ENCODE measurements around the gene CECR2. TPM values are rescaled to one million over a fixed set of nuclear protein-coding genes. Genes with fewer than 3 reads are reported as not detected.

CECR2 gene
- total and polyA plus RNA-seq, 2 of the 8 experiments (the other 6 are each of a cell fraction or from before 2014, with no cell fraction given): 18.3 to 123 TPM

GRCh38 chr22:17401728-17402127, 32.5 kb downstream of the CECR2 start:
- H2AFZ ChIP-seq (ENCODE audit: low read length): no peak overlapping the region
- H3K9ac ChIP-seq (replicated peaks in 1 of 4; ENCODE audit: extremely low read depth in 1 of 4, low read depth in 3 of 4, low read length in 3 of 4): no peak overlapping the region
- no peak overlapping the region for H2AK5ac ChIP-seq (ENCODE audit: low read depth, low read length)
- no peak overlapping the region for H3K18ac ChIP-seq (ENCODE audit: extremely low read depth, low read length)
- no peak overlapping the region for H4K91ac ChIP-seq (replicated peaks; ENCODE audit: insufficient read length, low read length)
- H3K4me2 ChIP-seq (ENCODE audit: insufficient read depth in 1 of 2, low read depth in 2 of 2, low read length in 2 of 2): no peak overlapping the region
- no peak overlapping the region for H3K27ac ChIP-seq (ENCODE audit: low read depth, low read length)
- H2BK20ac ChIP-seq (ENCODE audit: low read length): no peak overlapping the region
- peaks cover 2% of the 10 kb centered on the region for H3K79me1 ChIP-seq (ENCODE audit: low read depth, low read length)
- H3K4ac ChIP-seq (replicated peaks; ENCODE audit: insufficient read length, low read depth, low read length): no peak overlapping the region
- no peak overlapping the region for H3K23ac ChIP-seq (ENCODE audit: insufficient read length)
- TF ChIP-seq CTBP2 (IDR thresholded peaks at IDR 0.05; ENCODE audit: borderline replicate concordance, insufficient read depth, insufficient read length, low read length) (no peak), TAF1 (IDR thresholded peaks at IDR 0.05; ENCODE audit: low read depth, low read length) (no peak), CREB1 (IDR thresholded peaks at IDR 0.05) (no peak), CBX5 (IDR thresholded peaks at IDR 0.05; ENCODE audit: low read depth, low read length) (no peak), BACH1 (IDR thresholded peaks at IDR 0.05; ENCODE audit: low read length) (no peak), CHD1 (IDR thresholded peaks at IDR 0.05; ENCODE audit: low read depth, low read length) (no peak), SIRT6 (IDR thresholded peaks at IDR 0.05; ENCODE audit: low read length) (no peak), NANOG (IDR thresholded peaks at IDR 0.05; ENCODE audit: insufficient read depth, low read depth, low read length, poor library complexity, severe bottlenecking) (no peak), ATF3 (IDR thresholded peaks at IDR 0.05; ENCODE audit: insufficient read depth, low read depth, low read length) (no peak), NRF1 (IDR thresholded peaks at IDR 0.05; ENCODE audit: low read depth, low read length) (no peak), E2F6 (IDR thresholded peaks at IDR 0.05) (no peak), SIX5 (IDR thresholded peaks at IDR 0.05; ENCODE audit: low read depth, low read length) (no peak)
- H2BK120ac ChIP-seq (replicated peaks; ENCODE audit: low read depth, low read length): no peak overlapping the region
- no peak overlapping the region for H2BK5ac ChIP-seq (ENCODE audit: low read depth, low read length)
- no peak overlapping the region for H3K14ac ChIP-seq (ENCODE audit: insufficient read length)
- no peak overlapping the region for H2BK15ac ChIP-seq (ENCODE audit: low read length)
- peaks cover 2 to 11% (median 5%) of the 10 kb centered on the region in 4 experiments; a peak in 3 of 7 replicates for H3K4me1 ChIP-seq (replicated peaks in 1 of 4; ENCODE audit: control insufficient read depth in 3 of 4, insufficient read depth in 4 of 4, low read length in 3 of 4)
- no peak overlapping the region for H2BK12ac ChIP-seq (ENCODE audit: low read depth, low read length)
- no peak overlapping the region for H4K8ac ChIP-seq (ENCODE audit: extremely low read depth, insufficient read depth, low read length)
- no peak overlapping the region for H3K56ac ChIP-seq (replicated peaks; ENCODE audit: insufficient read length, low read depth, low read length)
- H3K4me3 ChIP-seq (ENCODE audit: extremely low read depth in 1 of 4, insufficient read depth in 2 of 4, low read depth in 3 of 4, low read length in 4 of 4): no peak overlapping the region
- 90% methylated on average over 7 of the region's 7 CpGs; no CpG with 5 or more reads in 1 of the 2 experiments for WGBS, 2 experiments (ENCODE audit: extremely low coverage in 1 of 2, insufficient coverage in 1 of 2, insufficient read length in 1 of 2, insufficient replicate concordance in 2 of 2, low coverage in 1 of 2, low lambda C conversion rate in 2 of 2, missing lambda C conversion rate in 1 of 2)
- ChIA-PET POLR2A (ENCODE audit: partially characterized antibody) (interaction anchor here (0.9 to 2.4 kb wide), 3 partner anchors 14 to 35 kb away, joined by 3 to 7 read pairs (median 3); no protein-coding TSS in a partner anchor), CTCF (ENCODE audit: partially characterized antibody) (interaction anchor here (0.7 to 1.1 kb wide), 3 partner anchors 9 to 17 kb away, joined by 3 to 4 read pairs (median 3); no protein-coding TSS in a partner anchor)
- no peak overlapping the region for H4K5ac ChIP-seq (ENCODE audit: insufficient read length, low read depth, low read length)
- no peaks in the 10 kb centered on the region; the same call in 1 of the 2 replicates for H3K23me2 ChIP-seq (ENCODE audit: low read depth, low read length)
- H3K9me3 ChIP-seq (ENCODE audit: insufficient read depth in 2 of 2, low read depth in 1 of 2, low read length in 1 of 2): no peaks in the 10 kb centered on the region
- peaks cover 26 to 30% of the 10 kb centered on the region in 2 experiments for H4K20me1 ChIP-seq (replicated peaks in 1 of 2; ENCODE audit: control insufficient read depth in 1 of 2, insufficient read depth in 2 of 2, low read length in 2 of 2)
- peaks cover 0 to 6% (median 0%) of the 10 kb centered on the region in 4 experiments; a peak in 1 of 8 replicates for H3K36me3 ChIP-seq (ENCODE audit: control insufficient read depth in 2 of 4, insufficient read depth in 4 of 4, low read length in 3 of 4)
- DNase-seq (ENCODE audit: low read depth in 1 of 2, low spot score in 2 of 2): no peak
- FAIRE-seq: no peak
- peaks cover 53 to 97% of the 10 kb centered on the region in 2 experiments for H3K79me2 ChIP-seq (ENCODE audit: control insufficient read depth in 1 of 2, insufficient read depth in 2 of 2, low read length in 2 of 2)
- no peaks in the 10 kb centered on the region for H3K27me3 ChIP-seq (replicated peaks in 1 of 4; ENCODE audit: control insufficient read depth in 3 of 4, extremely low read depth in 1 of 4, insufficient read depth in 3 of 4, low read length in 3 of 4)
